HFFc6 (cell line): ENCODE measurements around the gene ST3GAL5. TPM values are rescaled to one million over a fixed set of nuclear protein-coding genes. Genes with fewer than 3 reads are reported as not detected.
A peak's percentile ranks its signal among the peaks of the same experiment; 100 is the strongest.

Experiments
- DNase-seq: peaks from one replicate; pipeline ENCODE4 v3.0.0-alpha.2; 2018
- H3K27ac Mint-ChIP-seq: 2 replicates; pipeline ENCODE4 v1.8.0; 2020; ENCODE audit warnings: mild to moderate bottlenecking, mixed read lengths
- H3K27me3 Mint-ChIP-seq: 2 replicates; pipeline ENCODE4 v1.8.0; 2021; ENCODE audit warnings: mild to moderate bottlenecking, moderate library complexity, mixed read lengths; ENCODE audit not compliant: insufficient read depth
- H3K36me3 Mint-ChIP-seq: 2 replicates; pipeline ENCODE4 v1.8.0; 2021; ENCODE audit warnings: low read depth, mixed read lengths
- H3K4me1 Mint-ChIP-seq: 2 replicates; pipeline ENCODE4 v1.8.0; 2020; ENCODE audit warnings: low read depth, mixed read lengths
- H3K4me3 Mint-ChIP-seq: 2 replicates; pipeline ENCODE4 v1.8.0; 2020; ENCODE audit warnings: mild to moderate bottlenecking, moderate library complexity, mixed read lengths
- H3K9me3 Mint-ChIP-seq: 2 replicates; pipeline ENCODE4 v1.8.0; 2020; ENCODE audit warnings: mild to moderate bottlenecking, mixed read lengths
- CTCF ChIP-seq: fragments of 200-600 bp; sonication (generic); IDR thresholded peaks from 2 replicates; pipeline ENCODE4 v1.5.0; 2021; ENCODE audit warnings: antibody characterized with exemption, mild to moderate bottlenecking
- total RNA-seq, 6 experiments: library from RNA; stranded (reverse); fragmentation: NEBNext Ultra II Directional; extraction: Animal tissue kit (Norgen Biotek cat#: 25700); gene quantifications; 2 replicates in 1 of 6; 3 replicates in 5 of 6; pipeline ENCODE4 v1.2.3, GENCODE V29; 2021

The ST3GAL5 gene
- total RNA-seq, 6 experiments from 2014 or later, result 12.7 to 17.4 (median 15.2) TPM

- Mint-ChIP-seq H3K27ac (peak overlapping the region; percentile 76), H3K36me3 (no peaks in the 10 kb centered on the region), H3K4me3 (no peak overlapping the region), H3K27me3 (no peaks in the 10 kb centered on the region; the same call in none of the 2 replicates), H3K9me3 (no peaks in the 10 kb centered on the region), H3K4me1 (peaks cover 17% of the 10 kb centered on the region)
- TF ChIP-seq CTCF, result no peak
- DNase-seq, result peak; percentile 86
These were observed 13.7 kb upstream of the ST3GAL5 start for GRCh38 chr2:85902496-85902895.

- Mint-ChIP-seq H3K4me3 (no peak overlapping the region), H3K36me3 (no peaks in the 10 kb centered on the region), H3K27me3 (no peaks in the 10 kb centered on the region; the same call in none of the 2 replicates), H3K9me3 (no peaks in the 10 kb centered on the region), H3K4me1 (peaks cover 17% of the 10 kb centered on the region), H3K27ac (no peak overlapping the region)
- DNase-seq, result no peak
- no peak for TF ChIP-seq CTCF
These were observed 12.4 kb upstream of the ST3GAL5 start for GRCh38 chr2:85901155-85901554.

- H3K27ac Mint-ChIP-seq, result no peak overlapping the region
- no peaks in the 10 kb centered on the region for H3K36me3 Mint-ChIP-seq
- H3K9me3 Mint-ChIP-seq, result no peaks in the 10 kb centered on the region
- no peak for DNase-seq
- H3K4me3 Mint-ChIP-seq, result no peak overlapping the region
- H3K27me3 Mint-ChIP-seq, result no peaks in the 10 kb centered on the region; the same call in none of the 2 replicates
- peaks cover 11% of the 10 kb centered on the region for H3K4me1 Mint-ChIP-seq
- TF ChIP-seq CTCF, result no peak
These were observed 11.6 kb upstream of the ST3GAL5 start for GRCh38 chr2:85900366-85900765.

DNA sequence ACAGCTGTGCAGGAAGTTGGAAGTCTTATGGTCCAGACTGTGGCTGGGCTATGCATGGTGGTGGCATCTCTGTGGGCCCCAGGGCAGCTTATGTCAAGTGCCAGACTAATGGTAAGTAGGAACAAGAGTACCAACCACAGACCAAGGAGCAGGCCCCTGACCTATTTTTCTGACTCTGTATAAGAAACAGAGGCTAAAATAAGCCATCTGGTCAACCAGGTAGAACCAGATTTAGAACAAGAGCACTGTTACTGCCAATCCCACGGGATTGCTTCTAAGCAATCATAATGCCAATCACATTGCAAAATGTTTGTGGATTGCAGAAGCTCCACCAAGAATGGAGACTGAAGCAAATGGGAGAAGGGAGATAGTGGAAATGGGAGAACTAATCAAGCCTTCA, 11.1 kb upstream of the ST3GAL5 start:
- TF ChIP-seq CTCF, result no peak
- peaks cover 13% of the 10 kb centered on the region for H3K4me1 Mint-ChIP-seq
- DNase-seq, result no peak
- no peaks in the 10 kb centered on the region; the same call in none of the 2 replicates for H3K27me3 Mint-ChIP-seq
- no peak overlapping the region for H3K4me3 Mint-ChIP-seq
- no peak overlapping the region for H3K27ac Mint-ChIP-seq
- no peaks in the 10 kb centered on the region; the same call in 1 of the 2 replicates for H3K36me3 Mint-ChIP-seq
- peaks cover 4% of the 10 kb centered on the region; the same call in 1 of the 2 replicates for H3K9me3 Mint-ChIP-seq

GRCh38 chr2:85899284-85899683, 10.5 kb upstream of the ST3GAL5 start:
- Mint-ChIP-seq H3K27me3 (no peaks in the 10 kb centered on the region; the same call in none of the 2 replicates), H3K36me3 (no peaks in the 10 kb centered on the region; the same call in 1 of the 2 replicates), H3K4me3 (no peak overlapping the region), H3K4me1 (peaks cover 19% of the 10 kb centered on the region), H3K27ac (no peak overlapping the region), H3K9me3 (peaks cover 5% of the 10 kb centered on the region; the same call in 1 of the 2 replicates)
- DNase-seq, result no peak
- no peak for TF ChIP-seq CTCF
